GM12891 (cell line): Measurements from ENCODE around the gene FTO.

Experiments used
- POLR2A ChIP-seq: IDR thresholded peaks from 2 replicates; pipeline ENCODE4 v1.6.1; 2011; ENCODE audit warnings: low read depth, low read length, control low read depth
- POLR2AphosphoS5 ChIP-seq: IDR thresholded peaks from 2 replicates; pipeline ENCODE4 v1.6.1; 2011; ENCODE audit warnings: low read depth, low read length, control low read depth
- POU2F2 ChIP-seq: IDR thresholded peaks from 2 replicates; pipeline ENCODE4 v1.6.1; 2011; ENCODE audit warnings: low read depth, mild to moderate bottlenecking, control low read depth, low read length, moderate library complexity
- SPI1 ChIP-seq: IDR thresholded peaks from 2 replicates; pipeline ENCODE4 v1.6.1; 2011; ENCODE audit warnings: low read depth, low read length, control low read depth
- TAF1 ChIP-seq: IDR thresholded peaks from 2 replicates; pipeline ENCODE4 v1.6.1; 2011; ENCODE audit warnings: low read depth, low read length, control low read depth

GRCh38 chr16:53964145-53964790 is 260.3 kb downstream of the FTO start:
- TF ChIP-seq TAF1 (no peak), POLR2A (no peak), POLR2AphosphoS5 (no peak), POU2F2 (no peak), SPI1 (no peak)
